Measurements from ENCODE around the gene TOP2B.

TOP2B gene, protein sequence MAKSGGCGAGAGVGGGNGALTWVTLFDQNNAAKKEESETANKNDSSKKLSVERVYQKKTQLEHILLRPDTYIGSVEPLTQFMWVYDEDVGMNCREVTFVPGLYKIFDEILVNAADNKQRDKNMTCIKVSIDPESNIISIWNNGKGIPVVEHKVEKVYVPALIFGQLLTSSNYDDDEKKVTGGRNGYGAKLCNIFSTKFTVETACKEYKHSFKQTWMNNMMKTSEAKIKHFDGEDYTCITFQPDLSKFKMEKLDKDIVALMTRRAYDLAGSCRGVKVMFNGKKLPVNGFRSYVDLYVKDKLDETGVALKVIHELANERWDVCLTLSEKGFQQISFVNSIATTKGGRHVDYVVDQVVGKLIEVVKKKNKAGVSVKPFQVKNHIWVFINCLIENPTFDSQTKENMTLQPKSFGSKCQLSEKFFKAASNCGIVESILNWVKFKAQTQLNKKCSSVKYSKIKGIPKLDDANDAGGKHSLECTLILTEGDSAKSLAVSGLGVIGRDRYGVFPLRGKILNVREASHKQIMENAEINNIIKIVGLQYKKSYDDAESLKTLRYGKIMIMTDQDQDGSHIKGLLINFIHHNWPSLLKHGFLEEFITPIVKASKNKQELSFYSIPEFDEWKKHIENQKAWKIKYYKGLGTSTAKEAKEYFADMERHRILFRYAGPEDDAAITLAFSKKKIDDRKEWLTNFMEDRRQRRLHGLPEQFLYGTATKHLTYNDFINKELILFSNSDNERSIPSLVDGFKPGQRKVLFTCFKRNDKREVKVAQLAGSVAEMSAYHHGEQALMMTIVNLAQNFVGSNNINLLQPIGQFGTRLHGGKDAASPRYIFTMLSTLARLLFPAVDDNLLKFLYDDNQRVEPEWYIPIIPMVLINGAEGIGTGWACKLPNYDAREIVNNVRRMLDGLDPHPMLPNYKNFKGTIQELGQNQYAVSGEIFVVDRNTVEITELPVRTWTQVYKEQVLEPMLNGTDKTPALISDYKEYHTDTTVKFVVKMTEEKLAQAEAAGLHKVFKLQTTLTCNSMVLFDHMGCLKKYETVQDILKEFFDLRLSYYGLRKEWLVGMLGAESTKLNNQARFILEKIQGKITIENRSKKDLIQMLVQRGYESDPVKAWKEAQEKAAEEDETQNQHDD (N-terminal part only)

DNA sequence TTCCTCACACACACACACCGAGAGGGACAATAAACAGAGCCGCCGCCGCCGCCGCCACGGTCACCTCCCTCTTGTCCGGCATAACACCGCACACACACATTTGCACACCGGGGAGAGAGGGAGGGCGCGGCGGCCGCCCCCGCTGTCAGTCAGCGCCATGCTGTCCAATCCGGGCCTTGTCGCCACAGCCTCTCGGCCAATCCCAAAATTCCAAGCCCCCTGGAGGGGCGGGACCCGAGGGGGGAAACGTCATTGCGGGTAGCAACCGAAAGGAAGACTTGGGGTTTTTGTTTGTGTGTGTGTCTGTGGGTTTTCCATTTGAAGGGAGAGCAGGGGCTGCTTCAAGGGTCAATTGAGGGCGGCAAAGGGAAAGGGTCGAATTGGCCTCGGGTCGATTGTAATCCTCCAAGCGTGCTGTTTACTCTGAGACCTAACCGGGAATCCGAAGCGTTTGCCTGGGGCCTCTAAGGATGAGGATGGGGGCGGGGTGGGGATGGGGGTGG is at the start of gene TOP2B:
Gene TOP2B, minus strand, starts transcription at position 96 of the 503 bp plus-strand sequence. CDS start 610 bp downstream, outside the sequence.
- peak; percentile 96 for DNase-seq

DNA sequence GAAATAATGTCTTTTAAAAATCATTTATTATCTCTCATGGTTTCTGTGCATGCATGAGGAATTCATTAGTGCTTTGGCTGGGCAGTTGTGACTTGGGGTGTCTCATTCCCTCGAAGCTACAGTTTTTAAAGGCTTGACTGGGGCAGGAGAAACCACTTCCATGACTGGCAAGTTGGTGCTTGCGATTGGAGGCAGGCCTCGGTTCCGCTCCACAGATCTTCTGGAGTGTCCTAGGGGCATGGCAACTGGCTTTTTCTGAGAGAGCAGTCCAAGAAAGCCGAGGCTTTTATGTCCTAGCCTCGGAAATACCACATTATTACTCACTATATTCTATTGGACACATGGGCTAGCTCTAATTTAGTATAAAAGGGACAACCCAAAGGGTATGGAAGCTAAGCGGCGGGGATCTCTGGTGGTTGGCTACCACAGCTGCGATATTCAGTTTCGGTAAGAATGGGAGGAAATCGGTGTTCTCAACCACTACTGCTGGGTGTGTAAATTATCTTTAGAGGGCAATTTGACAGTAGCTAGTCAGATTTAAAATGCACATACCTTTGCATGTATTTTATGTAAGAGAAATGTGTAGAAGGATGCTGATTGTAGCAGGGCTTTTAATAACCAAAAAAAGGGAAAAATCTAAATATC is 48.8 kb upstream of the TOP2B start:
- DNase-seq = no peak

DNA sequence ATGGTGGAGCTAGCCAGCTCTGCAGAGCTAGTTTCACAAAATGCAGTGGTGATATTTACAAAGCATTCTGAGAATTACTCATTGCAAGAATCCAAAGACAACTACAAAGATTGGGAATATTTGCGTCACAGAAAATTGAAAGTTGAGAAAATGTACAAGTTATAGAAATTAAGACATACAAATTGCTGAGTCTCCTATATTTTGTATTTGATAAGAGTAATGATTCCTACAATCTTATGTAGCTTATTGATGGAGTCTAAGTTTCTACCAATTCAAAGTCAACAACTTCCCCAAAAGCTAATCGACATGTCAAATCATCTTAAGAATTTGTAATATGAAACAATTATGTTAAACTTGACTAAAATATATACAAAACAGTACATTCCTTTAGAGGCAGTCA is 46.4 kb upstream of the TOP2B start:
- no peak for DNase-seq

DNA sequence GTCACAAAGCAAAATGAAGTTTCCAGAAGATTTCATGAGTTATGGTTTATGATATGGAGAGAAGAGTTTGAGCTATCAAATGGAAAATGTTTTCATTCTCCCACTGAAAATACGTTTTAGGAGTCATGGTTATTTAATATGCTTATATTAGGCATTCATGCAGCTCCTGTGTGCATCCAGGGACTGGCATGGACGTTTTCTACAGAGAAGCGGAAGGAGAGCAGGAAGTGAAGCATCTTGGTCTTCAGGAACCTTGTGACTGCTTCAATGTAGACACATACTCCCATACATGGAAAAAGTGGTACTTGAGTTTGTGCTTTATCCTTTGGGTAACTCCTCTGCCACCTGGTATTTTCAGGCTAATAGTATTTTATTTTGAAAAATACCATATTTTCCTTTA is 43.3 kb upstream of the TOP2B start:
- DNase-seq = no peak

DNA sequence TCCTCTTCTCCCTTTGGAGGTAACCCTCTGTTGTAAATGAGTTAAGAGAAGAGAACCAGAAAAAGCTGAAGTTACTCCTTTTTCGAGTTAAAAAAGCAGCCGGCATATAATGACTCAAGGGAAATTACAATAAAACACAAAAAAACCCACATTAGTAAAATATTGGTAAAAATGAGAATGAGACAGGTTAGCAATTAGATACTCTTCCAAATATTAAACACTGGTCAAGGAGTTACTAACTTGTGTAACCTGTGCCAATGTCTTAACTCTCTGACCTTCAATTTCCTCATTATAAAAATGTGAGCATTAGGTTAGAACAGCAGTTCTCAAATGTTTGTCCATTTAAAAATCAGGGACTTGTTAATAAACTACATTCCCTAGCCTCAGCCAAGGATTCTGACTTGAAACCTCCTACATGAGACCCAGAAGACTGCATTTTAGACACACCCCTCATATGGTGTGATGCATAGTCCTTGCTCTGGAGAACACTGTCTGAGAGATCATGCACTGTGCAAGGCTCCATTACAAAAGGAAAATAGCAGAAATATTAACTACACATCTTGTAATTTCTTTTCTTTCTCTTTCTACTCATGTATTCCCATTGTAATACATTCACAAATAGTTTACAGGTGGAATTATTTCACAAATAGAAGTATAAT is 42.7 kb upstream of the TOP2B start:
- DNase-seq = no peak

DNA sequence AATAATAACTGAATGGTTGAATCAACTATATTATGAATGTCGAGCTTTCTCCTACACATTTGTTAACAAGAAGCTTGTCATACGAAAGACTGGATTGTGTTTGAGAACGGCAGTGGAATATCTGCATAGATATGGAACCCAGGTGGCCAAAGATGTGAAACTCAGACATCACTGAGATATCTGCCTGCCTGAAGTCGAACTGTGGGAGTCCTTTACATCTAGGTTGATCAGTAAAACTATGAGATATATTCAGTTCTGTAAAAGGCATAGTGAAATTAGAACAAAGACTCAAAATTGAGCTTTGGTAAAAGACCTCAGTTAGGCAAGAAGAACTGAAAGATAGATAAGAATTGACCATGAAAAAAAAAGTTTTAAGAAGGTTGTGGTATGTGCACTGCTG is 41.5 kb upstream of the TOP2B start:
- DNase-seq = no peak

DNA sequence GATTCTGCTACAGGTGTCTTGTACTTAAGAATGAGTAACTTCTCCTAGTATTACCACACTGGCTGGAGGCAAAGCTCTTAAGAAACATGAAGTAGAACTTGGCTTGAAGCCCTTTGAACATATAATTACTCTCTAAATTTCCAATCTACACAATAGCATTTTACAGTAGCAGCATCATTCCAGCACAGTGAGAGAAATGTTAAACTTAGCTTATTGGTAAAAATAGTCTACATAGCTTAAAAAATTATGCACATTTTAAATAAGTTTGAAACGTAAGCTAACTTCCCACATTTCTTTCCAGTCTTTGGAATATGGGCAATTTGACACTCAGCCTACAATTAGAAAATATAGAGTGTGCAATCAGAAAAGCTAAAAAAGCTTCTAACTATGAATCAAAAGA is 32.8 kb upstream of the TOP2B start:
- DNase-seq = no peak

DNA sequence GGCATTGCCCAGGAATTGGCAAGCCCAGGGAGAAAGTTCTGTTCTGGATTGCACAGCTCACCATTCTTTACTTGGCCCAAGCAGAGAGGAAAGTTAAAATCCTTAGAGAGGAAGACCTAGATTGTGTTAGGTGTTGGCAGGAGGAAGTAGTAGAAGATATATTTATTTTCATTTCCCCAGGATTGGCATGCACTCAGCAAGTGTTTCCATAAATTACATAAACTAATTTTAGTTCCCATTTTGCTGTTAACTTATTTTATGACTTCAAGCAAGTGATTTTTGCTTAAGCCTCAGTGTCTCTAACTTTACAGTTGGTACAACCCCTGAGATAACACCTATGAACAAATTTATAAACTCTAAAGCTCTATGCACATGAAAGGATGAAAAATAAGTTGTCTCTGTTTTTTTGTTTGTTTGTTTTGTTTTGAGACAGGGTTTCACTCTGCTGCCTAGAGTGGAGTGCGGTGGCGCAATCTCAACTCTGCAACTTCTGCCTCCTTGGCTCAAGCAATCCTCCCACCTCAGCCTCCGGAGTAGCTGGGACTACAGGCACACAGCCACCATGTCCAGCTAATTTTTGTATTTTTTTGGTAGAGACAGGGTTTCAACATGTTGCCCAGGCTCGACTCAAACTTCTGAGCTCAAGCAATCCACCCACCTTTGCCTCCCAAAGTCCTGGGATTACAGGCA is 31.2 kb upstream of the TOP2B start:
- DNase-seq = no peak

DNA sequence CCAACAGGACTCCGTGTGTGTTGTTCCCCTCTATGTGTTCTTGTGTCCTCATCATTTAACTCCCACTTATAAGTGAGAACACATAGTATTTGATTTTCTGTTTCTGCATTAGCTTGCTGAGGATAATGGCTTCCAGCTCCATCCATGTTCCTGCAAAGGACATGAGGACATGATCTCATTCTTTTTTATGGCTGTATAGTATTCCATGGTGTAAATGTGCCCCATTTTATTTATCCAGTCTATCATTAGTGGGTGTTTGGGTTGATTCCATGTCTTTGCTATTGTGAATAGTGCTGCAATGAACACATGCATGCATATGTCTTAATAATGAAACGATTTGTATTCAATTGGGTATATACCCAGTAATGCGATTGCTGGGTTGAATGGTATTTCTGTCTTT is 28.5 kb upstream of the TOP2B start:
- no peak for DNase-seq

DNA sequence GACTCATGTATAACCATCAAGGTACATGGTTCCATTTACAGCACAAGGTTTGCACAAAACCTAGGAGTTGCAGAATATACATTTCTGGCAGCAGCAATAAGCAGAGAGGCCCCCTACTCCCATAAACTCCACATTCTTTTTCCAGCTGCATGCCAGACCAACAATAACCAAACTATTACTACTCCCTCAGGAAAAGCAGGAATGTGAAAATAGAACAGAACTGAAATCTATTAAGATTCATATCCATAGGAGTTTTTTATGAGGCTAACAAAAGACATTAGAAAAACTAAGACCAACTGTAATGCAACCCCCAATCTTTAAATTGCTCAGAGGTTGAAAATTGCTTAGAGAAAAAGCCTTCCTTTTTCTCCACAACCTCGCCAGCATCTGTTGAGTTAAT is 27.6 kb upstream of the TOP2B start:
- DNase-seq = no peak

DNA sequence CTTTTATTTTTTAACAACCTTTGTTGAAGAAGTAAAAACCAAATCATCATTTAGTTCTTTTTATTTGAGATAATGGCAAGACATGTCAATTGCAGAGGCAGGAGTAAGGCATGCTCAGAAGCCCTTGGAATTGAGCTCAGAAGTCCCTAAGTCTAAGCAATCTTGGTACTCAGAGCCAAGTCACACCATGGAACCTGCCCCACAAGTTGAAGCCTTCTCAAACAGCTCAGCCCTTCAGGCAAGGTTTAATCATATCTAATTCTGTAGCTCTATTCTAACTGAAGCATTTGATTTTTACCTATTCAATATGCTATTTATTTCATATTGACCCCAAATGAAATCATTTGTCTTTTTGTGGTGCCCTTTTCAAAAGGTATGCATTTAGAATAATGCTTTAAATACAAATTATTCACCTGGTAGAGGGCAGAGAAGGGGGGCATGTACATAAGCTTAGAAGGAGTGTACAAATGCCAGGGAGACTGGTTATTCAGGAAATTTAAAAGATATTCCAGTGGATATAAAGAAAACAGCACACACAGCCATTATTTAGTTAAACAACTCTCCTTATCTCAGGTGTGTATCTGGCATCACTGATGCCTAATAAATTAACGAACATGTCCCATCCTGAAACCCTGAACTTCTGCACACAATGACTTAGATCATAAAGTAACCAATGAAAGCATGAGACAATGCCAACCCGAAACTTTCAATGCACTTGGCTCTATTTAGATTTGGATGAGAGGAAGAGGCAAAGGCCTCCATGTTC is 26.2 kb upstream of the TOP2B start:
- no peak for DNase-seq

DNA sequence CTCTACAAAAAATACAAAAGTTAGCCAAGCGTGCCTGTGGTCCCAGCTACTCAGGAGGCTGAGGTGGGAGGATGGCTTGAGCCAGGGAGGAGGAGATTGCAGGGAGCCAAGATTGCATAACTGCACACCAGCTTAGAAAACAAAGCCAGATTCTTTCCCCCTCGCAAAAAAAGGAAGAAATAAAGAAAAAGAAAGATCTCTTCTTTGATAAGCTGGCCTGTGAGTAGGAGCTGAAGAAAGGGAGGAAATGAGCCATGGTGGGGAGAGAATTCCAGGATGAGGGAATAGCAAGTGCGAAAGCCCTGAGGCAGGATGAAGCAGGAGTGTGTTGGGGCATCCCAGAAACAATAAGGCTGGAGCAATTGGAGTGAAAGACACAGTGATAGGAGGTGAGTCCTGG is 24.5 kb upstream of the TOP2B start:
- DNase-seq = no peak

DNA sequence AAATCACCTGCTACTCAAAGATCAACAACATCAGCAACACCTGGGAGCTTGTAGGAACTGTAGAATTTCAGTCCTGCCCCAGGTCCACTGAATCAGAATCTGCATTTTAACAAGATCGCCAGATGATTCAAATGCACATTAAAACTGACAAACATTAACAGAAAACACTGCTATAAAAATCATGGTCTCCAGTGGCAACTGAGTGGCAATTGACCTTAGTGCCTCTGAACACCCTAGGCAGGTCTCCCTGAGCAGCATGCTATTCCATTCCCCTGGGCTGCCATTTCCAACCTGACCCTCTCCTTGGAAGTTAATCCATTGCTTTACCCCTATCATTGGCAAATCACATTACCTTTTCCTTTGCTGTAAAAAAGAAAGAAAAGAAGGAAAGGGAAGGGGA is 23.0 kb upstream of the TOP2B start:
- no peak for DNase-seq

DNA sequence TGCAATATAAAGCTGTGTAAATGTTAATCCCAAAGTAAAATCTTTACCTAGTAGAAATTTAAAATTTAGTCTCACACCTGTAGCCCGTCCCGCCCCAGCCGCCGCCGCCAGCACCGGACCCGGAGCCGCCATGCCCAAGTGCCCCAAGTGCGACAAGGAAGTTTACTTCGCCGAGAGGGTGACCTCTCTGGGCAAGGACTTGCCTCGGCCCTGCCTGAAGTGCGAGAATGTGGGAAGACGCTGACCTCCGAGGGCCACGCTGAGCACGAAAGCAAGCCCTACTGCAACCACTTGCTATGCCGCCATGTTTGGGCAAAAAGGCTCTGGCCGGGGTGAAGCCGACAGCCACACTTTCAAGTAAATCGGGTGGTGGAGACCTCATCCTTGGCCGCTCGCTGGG is 22.1 kb upstream of the TOP2B start:
- DNase-seq = no peak

DNA sequence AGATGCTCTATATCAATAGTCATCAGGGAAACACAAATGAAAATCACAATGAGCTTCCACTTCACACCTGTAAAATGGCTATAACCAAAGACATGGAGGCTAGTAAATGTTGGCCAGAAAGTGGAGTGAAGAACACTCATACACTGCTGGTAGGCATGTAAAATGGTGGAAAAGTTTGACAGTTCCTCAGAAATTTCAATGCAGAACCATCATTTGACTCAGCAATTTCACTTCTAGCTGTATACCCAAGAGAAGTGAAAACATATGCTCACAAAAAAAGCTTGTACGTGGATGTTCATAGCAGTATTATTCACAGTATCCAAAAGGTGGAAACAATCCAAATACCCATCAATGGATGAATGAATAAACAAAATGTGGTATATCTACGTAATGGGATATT is 19.2 kb upstream of the TOP2B start:
- DNase-seq = no peak

DNA sequence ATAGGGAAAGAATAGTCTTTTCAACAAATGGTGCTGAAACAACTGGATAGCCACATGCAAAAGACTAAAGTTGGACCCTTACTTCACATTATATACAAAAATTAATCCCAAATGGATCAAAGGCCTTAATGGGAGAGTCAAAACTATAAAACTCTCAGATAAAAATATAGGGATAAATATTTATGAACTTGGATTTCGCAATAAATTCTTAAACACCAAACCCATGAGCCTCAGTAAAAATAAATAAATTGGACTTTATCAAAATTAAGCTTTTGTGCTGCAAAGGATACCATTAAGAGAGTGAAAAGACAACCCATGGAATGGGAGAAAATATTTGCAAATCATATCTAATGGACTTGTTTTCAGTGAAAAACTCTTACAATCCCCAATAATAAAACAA is 18.7 kb upstream of the TOP2B start:
- no peak for DNase-seq

DNA sequence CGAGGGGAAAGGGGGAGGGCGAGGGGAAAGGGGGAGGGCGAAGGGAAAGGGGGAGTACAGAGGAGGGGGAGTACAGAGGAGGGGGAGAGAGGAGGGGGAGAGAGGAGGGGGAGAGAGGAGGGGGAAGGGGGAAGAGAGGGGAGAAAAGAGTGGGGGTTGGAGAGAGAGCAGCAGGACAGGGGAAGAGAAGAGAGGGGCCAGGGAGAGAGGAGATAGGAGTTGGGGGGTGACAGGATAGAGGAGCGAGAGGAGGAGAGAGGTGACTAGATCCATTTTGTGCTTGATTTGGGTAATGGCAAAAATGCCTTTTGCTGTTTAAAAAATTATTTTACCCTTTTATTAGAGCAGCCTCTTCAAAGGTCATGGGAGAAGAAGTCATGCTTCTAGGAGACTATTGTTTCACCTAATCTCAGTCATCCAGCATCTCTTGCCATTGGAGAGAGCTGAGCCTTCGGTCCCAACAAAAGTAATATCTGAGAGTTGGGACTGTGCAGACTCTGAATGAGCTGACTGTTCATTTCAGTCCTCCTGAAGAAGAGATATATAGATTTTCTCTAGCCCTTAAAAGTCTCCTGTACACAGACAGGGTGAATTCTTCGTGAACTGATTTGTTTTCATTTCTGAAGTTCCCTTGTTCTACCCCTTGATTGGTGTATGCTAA is 15.1 kb upstream of the TOP2B start:
- no peak for DNase-seq

DNA sequence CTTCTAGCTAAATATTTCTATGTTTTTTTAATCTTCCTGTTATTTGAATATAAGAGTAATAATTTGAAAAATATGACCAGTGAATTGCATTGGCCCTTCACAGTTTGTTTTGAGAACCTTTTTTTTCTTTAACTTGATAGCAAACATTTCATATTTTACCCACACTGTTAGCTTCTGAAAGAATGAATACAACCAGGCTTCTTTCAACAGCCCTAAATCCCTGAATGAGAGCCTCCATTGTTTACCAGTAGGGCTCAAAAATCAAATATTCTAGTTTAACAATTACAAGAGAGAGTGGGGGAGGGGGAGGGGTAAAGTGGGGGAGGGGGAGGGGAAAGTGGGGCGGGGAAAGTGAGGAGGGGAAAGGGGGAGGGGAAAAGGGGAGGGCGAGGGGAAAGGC is 14.5 kb upstream of the TOP2B start:
- no peak for DNase-seq

DNA sequence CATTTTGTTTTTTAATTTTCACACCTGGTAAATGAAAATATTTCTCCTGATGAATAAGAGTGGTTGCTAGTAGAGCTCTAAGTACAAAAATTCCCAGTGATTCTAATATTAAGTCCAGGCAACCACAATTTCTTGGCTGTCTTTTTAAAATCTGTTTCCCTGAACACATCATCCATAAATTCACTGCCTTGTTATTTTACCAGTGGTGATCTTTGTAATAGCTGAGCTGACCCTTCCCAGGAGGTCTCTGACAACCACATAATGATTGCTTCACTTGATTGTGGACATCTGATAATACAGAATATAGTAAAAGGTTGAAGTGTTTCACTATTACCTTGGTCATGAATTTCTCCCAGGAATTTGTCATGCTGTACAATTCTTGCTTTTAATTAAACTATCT is 13.9 kb upstream of the TOP2B start:
- no peak for DNase-seq

DNA sequence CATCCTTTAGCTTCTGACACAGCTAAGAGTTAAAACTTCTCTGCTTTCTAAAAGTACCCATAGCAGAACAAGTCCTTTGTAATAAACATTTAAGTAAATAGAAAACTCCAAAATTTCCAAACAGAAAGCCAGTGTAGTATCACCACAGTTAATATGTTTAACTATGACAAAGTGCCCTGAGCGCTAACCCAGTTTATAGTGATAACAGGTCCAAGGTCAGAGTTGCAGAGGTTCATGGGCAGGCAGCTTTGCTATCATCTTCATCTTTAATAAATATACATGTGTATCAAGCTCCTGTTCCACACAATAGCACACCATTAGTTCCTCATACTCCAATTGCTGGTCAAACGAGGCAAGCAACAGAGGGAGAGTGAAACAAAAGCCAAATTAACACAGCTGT is 12.4 kb upstream of the TOP2B start:
- no peak for DNase-seq
